GM23338 (cell line): ENCODE data around the gene MGAT5. TPM values are rescaled to one million over a fixed set of nuclear protein-coding genes. Genes with fewer than 3 reads are reported as not detected.

Experiments
- ATAC-seq: fragments of 200-7000 bp; cut with Tn5 transposase; 3 replicates; pipeline ENCODE4 v1.9.1; 2020
- DNase-seq: peaks from one replicate; pipeline ENCODE4 v3.0.0-alpha.2; 2015; ENCODE audit warnings: low spot score
- H2AFZ ChIP-seq: fragments of 200-600 bp; sonication (generic); 2 replicates; pipeline ENCODE4 v1.8.0; 2016; ENCODE audit warnings: antibody characterized with exemption, mild to moderate bottlenecking, moderate library complexity
- H3F3A ChIP-seq: fragments of 200-600 bp; sonication (generic); replicated peaks from 2 replicates; pipeline ENCODE4 v1.8.0; 2017; ENCODE audit warnings: antibody characterized with exemption, mixed run types, low read depth
- H3K27ac ChIP-seq: fragments of 200-600 bp; sonication (generic); 2 replicates; pipeline ENCODE4 v1.6.1; 2016; ENCODE audit warnings: low read depth
- H3K27me3 ChIP-seq: fragments of 200-600 bp; sonication (generic); 2 replicates; pipeline ENCODE4 v1.8.0; 2016; ENCODE audit warnings: mild to moderate bottlenecking, mixed run types, moderate library complexity; ENCODE audit not compliant: insufficient read depth
- H3K36me3 ChIP-seq: fragments of 200-600 bp; sonication (generic); 2 replicates; pipeline ENCODE4 v1.8.0; 2016; ENCODE audit warnings: mild to moderate bottlenecking; ENCODE audit not compliant: insufficient read depth
- H3K4me1 ChIP-seq: fragments of 200-600 bp; sonication (generic); 2 replicates; pipeline ENCODE4 v1.8.0; 2016; ENCODE audit warnings: mild to moderate bottlenecking, moderate library complexity; ENCODE audit not compliant: insufficient read depth
- H3K4me2 ChIP-seq: fragments of 200-600 bp; sonication (generic); 2 replicates; pipeline ENCODE4 v1.7.1; 2017; ENCODE audit warnings: mixed run types
- H3K4me3 ChIP-seq: fragments of 200-600 bp; sonication (generic); 2 replicates; pipeline ENCODE4 v1.6.1; 2016; ENCODE audit warnings: mixed run types
- H3K79me2 ChIP-seq: fragments of 200-600 bp; sonication (generic); replicated peaks from 2 replicates; pipeline ENCODE4 v1.8.0; 2017; ENCODE audit warnings: mild to moderate bottlenecking; ENCODE audit not compliant: insufficient read depth
- H3K9me2 ChIP-seq: fragments of 200-600 bp; sonication (generic); 2 replicates; pipeline ENCODE4 v1.8.0; 2017; ENCODE audit not compliant: insufficient read depth
- H4K20me1 ChIP-seq: fragments of 200-600 bp; sonication (generic); replicated peaks from 2 replicates; pipeline ENCODE4 v1.8.0; 2017; ENCODE audit warnings: mild to moderate bottlenecking; ENCODE audit not compliant: insufficient read depth
- H3K27ac Mint-ChIP-seq: 2 replicates; pipeline ENCODE4 v1.8.0; 2020; ENCODE audit warnings: inconsistent platforms, mild to moderate bottlenecking, moderate library complexity, mixed read lengths
- H3K27me3 Mint-ChIP-seq: 3 replicates; pipeline ENCODE4 v1.8.0; 2022; ENCODE audit warnings: low read depth, mild to moderate bottlenecking, moderate library complexity, mixed read lengths, inconsistent platforms; ENCODE audit not compliant: insufficient read depth, poor library complexity
- H3K36me3 Mint-ChIP-seq: 3 replicates; pipeline ENCODE4 v1.8.0; 2021; ENCODE audit warnings: low read depth, mild to moderate bottlenecking, inconsistent platforms, moderate library complexity, mixed read lengths
- H3K4me1 Mint-ChIP-seq: 3 replicates; pipeline ENCODE4 v1.8.0; 2020; ENCODE audit warnings: mild to moderate bottlenecking, inconsistent platforms, mixed read lengths
- H3K4me3 Mint-ChIP-seq: 3 replicates; pipeline ENCODE4 v1.8.0; 2021; ENCODE audit warnings: moderate library complexity, mild to moderate bottlenecking, inconsistent platforms, mixed read lengths
- H3K9me3 Mint-ChIP-seq: 3 replicates; pipeline ENCODE4 v1.8.0; 2020; ENCODE audit warnings: moderate library complexity, mild to moderate bottlenecking, inconsistent platforms, mixed read lengths
- CREB1 ChIP-seq: fragments of 250-450 bp; sonication (Bioruptor Pico); IDR thresholded peaks from 2 replicates; pipeline ENCODE4 v1.5.0; 2020; ENCODE audit warnings: low read depth, mild to moderate bottlenecking, moderate library complexity
- ETS1 ChIP-seq: IDR thresholded peaks from 2 replicates; pipeline ENCODE4 v1.6.1; 2016; ENCODE audit warnings: antibody characterized with exemption
- EZH2 ChIP-seq: fragments of 200-600 bp; sonication (generic); IDR thresholded peaks from one replicate; pipeline ENCODE4 v1.8.0; 2017; ENCODE audit warnings: antibody characterized with exemption, mild to moderate bottlenecking, low read depth; ENCODE audit not compliant: unreplicated experiment
- EZH2phosphoT487 ChIP-seq: fragments of 200-600 bp; sonication (generic); IDR thresholded peaks from one replicate; pipeline ENCODE4 v1.8.1; 2018; ENCODE audit warnings: antibody characterized with exemption; ENCODE audit not compliant: unreplicated experiment
- JUNB ChIP-seq: IDR thresholded peaks from one replicate; pipeline ENCODE4 v1.6.1; 2016; ENCODE audit warnings: antibody characterized with exemption; ENCODE audit not compliant: unreplicated experiment
- NANOG ChIP-seq: IDR thresholded peaks from 2 replicates; pipeline ENCODE4 v1.6.1; 2016; ENCODE audit warnings: antibody characterized with exemption, borderline replicate concordance
- POLR2AphosphoS5 ChIP-seq: IDR thresholded peaks from 2 replicates; pipeline ENCODE4 v1.6.1; 2016; ENCODE audit warnings: antibody characterized with exemption, low read depth
- STAT1 ChIP-seq: IDR thresholded peaks from one replicate; pipeline ENCODE4 v1.6.1; 2016; ENCODE audit warnings: antibody characterized with exemption; ENCODE audit not compliant: unreplicated experiment
- ZNF114 ChIP-seq: fragments of 250-450 bp; sonication (Bioruptor Pico); IDR thresholded peaks from 2 replicates; pipeline ENCODE4 v1.5.0; 2020; ENCODE audit warnings: mild to moderate bottlenecking, moderate library complexity
- ZNF331 ChIP-seq: fragments of 250-450 bp; sonication (Bioruptor Pico); IDR thresholded peaks from 2 replicates; pipeline ENCODE4 v1.5.0; 2020; ENCODE audit warnings: low read depth, mild to moderate bottlenecking, moderate library complexity
- ZNF462 ChIP-seq: fragments of 250-450 bp; sonication (Bioruptor Pico); IDR thresholded peaks from 2 replicates; pipeline ENCODE4 v1.5.0; 2020; ENCODE audit warnings: mild to moderate bottlenecking, moderate library complexity
- polyA plus RNA-seq: library from polyadenylated mRNA; unstranded; fragments of >200 nt; fragmentation: Nextera tagmentation; extraction: Ambion mirVana; gene quantifications from 2 replicates; pipeline ENCODE4 v1.2.1, GENCODE V29; 2016
- total RNA-seq: library from RNA; depleted of rRNA; stranded (reverse); fragments of >200 nt; shearing (Covaris generic); gene quantifications from 2 replicates; pipeline ENCODE4 v1.2.3, GENCODE V29; 2014
- TF ChIP-seq, protein P1 (sequence below), 2 experiments: fragments of 200-600 bp in 1 of 2; sonication (generic) in 1 of 2; conservative IDR thresholded peaks; 2 replicates each; pipeline versions ENCODE4 v1.5.1 to v1.6.1; 2016 to 2017; ENCODE audit warnings: antibody characterized with exemption in 2 of 2, low read depth in 2 of 2, mild to moderate bottlenecking in 2 of 2, moderate library complexity in 1 of 2
- TF ChIP-seq, protein P2 (sequence below): IDR thresholded peaks from one replicate; pipeline ENCODE4 v1.6.1; 2018; ENCODE audit warnings: antibody characterized with exemption; ENCODE audit not compliant: unreplicated experiment

MGAT5 gene
- total and polyA plus RNA-seq, 2 experiments from 2014 or later, result 4.6 to 27.6 TPM

- Mint-ChIP-seq H3K27me3 (peaks cover 3% of the 10 kb centered on the region), H3K9me3 (peaks cover 33% of the 10 kb centered on the region), H3K36me3 (peaks cover 33% of the 10 kb centered on the region), H3K4me1 (peaks cover 6% of the 10 kb centered on the region), H3K4me3 (no peak overlapping the region), H3K27ac (no peak overlapping the region)
- Histone ChIP-seq H3K36me3 (peaks cover 11% of the 10 kb centered on the region; the same call in 1 of the 2 replicates), H3K9me2 (0 out of 2 replicates have a peak, but pooled peaks cover 3% of the 10 kb centered on the region), H3K4me3 (no peak overlapping the region), H2AFZ (no peak overlapping the region), H3K4me2 (no peak overlapping the region), H3K27ac (no peak overlapping the region), H3K79me2 (peaks cover 81% of the 10 kb centered on the region), H3K27me3 (no peaks in the 10 kb centered on the region), H3F3A (no peaks in the 10 kb centered on the region), H3K4me1 (peaks cover 3% of the 10 kb centered on the region; the same call in 1 of the 2 replicates), H4K20me1 (no peaks in the 10 kb centered on the region; the same call in none of the 2 replicates)
- TF ChIP-seq EZH2 (no peak), NANOG (no peak), ZNF331 (no peak), EZH2phosphoT487 (no peak), ETS1 (no peak), STAT1 (no peak), ZNF462 (CRISPR knock-in tag) (no peak), ZNF114 (CRISPR knock-in tag) (no peak), CREB1 (no peak), JUNB (no peak), POLR2AphosphoS5 (no peak)
- TF ChIP-seq, protein P1, sequence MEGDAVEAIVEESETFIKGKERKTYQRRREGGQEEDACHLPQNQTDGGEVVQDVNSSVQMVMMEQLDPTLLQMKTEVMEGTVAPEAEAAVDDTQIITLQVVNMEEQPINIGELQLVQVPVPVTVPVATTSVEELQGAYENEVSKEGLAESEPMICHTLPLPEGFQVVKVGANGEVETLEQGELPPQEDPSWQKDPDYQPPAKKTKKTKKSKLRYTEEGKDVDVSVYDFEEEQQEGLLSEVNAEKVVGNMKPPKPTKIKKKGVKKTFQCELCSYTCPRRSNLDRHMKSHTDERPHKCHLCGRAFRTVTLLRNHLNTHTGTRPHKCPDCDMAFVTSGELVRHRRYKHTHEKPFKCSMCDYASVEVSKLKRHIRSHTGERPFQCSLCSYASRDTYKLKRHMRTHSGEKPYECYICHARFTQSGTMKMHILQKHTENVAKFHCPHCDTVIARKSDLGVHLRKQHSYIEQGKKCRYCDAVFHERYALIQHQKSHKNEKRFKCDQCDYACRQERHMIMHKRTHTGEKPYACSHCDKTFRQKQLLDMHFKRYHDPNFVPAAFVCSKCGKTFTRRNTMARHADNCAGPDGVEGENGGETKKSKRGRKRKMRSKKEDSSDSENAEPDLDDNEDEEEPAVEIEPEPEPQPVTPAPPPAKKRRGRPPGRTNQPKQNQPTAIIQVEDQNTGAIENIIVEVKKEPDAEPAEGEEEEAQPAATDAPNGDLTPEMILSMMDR (conservative IDR thresholded peaks at IDR 0.05; ENCODE audit: low read depth in 2 of 2), result no peak
- TF ChIP-seq, protein P2, sequence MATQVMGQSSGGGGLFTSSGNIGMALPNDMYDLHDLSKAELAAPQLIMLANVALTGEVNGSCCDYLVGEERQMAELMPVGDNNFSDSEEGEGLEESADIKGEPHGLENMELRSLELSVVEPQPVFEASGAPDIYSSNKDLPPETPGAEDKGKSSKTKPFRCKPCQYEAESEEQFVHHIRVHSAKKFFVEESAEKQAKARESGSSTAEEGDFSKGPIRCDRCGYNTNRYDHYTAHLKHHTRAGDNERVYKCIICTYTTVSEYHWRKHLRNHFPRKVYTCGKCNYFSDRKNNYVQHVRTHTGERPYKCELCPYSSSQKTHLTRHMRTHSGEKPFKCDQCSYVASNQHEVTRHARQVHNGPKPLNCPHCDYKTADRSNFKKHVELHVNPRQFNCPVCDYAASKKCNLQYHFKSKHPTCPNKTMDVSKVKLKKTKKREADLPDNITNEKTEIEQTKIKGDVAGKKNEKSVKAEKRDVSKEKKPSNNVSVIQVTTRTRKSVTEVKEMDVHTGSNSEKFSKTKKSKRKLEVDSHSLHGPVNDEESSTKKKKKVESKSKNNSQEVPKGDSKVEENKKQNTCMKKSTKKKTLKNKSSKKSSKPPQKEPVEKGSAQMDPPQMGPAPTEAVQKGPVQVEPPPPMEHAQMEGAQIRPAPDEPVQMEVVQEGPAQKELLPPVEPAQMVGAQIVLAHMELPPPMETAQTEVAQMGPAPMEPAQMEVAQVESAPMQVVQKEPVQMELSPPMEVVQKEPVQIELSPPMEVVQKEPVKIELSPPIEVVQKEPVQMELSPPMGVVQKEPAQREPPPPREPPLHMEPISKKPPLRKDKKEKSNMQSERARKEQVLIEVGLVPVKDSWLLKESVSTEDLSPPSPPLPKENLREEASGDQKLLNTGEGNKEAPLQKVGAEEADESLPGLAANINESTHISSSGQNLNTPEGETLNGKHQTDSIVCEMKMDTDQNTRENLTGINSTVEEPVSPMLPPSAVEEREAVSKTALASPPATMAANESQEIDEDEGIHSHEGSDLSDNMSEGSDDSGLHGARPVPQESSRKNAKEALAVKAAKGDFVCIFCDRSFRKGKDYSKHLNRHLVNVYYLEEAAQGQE, result no peak
- ATAC-seq, result no peak
- no peak for DNase-seq
Observed at GRCh38 chr2:134230885-134231284, 23.0 kb upstream of the MGAT5 start.
